Right atrium auricular region (tissue), 2 donors: ENCODE measurements around the gene ITSN1. TPM values are rescaled to one million over a fixed set of nuclear protein-coding genes. Genes with fewer than 3 reads are reported as not detected.

Experiments used
- DNase-seq: peaks from one replicate; pipeline ENCODE4 v3.0.0-alpha.2; 2019; ENCODE audit warnings: low spot score
- H3K27ac ChIP-seq, 2 donors: fragments of 200-600 bp; sonication (generic); 1 replicate in 1 of 2; 2 replicates in 1 of 2; pipeline ENCODE4 v1.5.1; 2016 to 2019
- H3K27me3 ChIP-seq, 2 donors: fragments of 200-600 bp; sonication (generic); one replicate each; pipeline versions ENCODE4 v1.5.1 to v1.6.0; 2017 to 2019
- H3K36me3 ChIP-seq: fragments of 200-600 bp; sonication (generic); one replicate; pipeline ENCODE4 v1.5.1; 2016
- H3K4me1 ChIP-seq, 2 donors: fragments of 200-600 bp; sonication (generic); one replicate each; pipeline versions ENCODE4 v1.5.1 to v1.6.0; 2017 to 2019
- H3K4me3 ChIP-seq, 2 donors: fragments of 200-600 bp; sonication (generic); 1 replicate in 1 of 2; 2 replicates in 1 of 2; pipeline ENCODE4 v1.5.1; 2017 to 2019; ENCODE audit warnings: mild to moderate bottlenecking in 1 of 2, moderate library complexity in 1 of 2
- H3K9me3 ChIP-seq, 2 donors: fragments of 200-600 bp; sonication (generic); one replicate each; pipeline ENCODE4 v1.5.1; 2019
- CTCF ChIP-seq, 2 donors: fragments of 200-600 bp; sonication (generic); IDR thresholded peaks; one replicate each; pipeline ENCODE4 v1.5.1; 2019; ENCODE audit warnings: antibody characterized with exemption in 2 of 2
- total RNA-seq, 2 donors: library from RNA; depleted of rRNA; stranded (reverse); fragments of >200 nt; gene quantifications; one replicate each; pipeline ENCODE4 v1.1.0, GENCODE V29; 2016

Gene ITSN1
- total RNA-seq, 2 donors from 2014 or later, result 49.9 to 54.9 TPM

DNA sequence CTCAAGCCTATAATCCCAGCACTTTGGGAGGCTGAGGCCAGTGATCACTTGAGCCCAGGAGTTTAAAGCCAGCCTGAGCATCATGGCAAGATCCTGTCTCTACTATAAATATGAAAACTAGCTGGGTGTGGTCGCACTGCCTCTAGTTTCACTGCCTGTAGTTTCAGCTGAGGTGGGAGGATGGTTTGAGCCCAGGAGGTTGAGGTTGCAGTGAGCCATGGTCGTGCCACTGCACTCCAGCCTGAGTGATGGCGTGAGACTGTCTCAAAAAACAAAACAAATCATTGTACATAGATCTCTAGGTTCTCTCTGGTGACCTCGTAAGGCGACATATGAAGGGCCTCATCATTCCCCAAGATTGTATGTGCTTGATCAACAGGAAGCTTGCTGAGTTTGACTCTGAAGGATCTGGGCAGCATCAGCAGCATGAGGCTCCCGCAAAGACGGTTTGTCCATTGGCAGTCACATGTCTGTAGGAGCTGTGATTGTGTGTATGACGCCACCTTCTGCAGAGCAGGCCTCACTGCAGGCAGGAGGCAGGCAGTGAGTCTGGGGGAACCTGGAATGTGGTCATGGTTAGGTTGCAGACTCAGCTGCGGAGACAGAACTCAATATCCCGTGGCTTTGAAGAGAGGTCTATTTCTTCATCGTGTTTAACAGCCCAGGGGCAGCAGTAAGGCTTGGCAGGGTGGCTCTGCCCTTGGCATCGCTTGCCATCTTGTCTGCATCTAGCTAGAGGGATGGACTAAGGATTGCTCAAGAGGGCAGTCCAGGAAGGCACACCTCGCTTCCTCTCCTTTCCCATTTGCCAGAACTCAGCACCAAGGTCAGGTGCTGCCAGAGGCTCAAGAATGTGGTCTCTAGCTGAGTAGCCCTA lies 259.3 kb downstream of the ITSN1 start:
- Histone ChIP-seq H3K27ac (peak overlapping the region; percentile 5 to 24), H3K36me3 (peaks cover 49% of the 10 kb centered on the region), H3K4me3 (no peak overlapping the region)

DNA sequence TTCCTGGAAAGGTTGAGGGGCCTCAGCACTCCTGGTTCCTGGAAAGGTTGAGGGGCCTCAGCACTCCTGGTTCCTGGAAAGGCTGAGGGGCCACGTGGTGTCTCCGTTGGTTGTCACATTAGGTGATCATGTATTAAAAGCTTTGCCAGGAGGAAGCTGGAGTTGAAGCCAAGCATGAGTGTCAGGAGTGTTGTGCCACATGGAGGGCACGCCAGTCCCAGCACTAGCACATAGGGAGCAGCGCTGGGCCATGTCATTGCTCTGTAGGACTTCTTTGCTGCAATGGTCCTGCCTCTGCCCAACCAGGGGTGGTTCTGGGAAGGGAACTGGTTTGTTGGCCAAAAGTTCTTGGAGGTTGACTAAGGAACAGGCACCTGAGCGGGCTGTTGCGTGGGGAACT lies 260.0 kb downstream of the ITSN1 start:
- peaks cover 56% of the 10 kb centered on the region for H3K36me3 ChIP-seq
- no peaks in the 10 kb centered on the region for H3K9me3 ChIP-seq
- H3K4me1 ChIP-seq, result no peaks in the 10 kb centered on the region
- H3K27me3 ChIP-seq, result no peaks in the 10 kb centered on the region
- no peak overlapping the region for H3K4me3 ChIP-seq
- TF ChIP-seq CTCF (IDR thresholded peaks at IDR 0.05), result no peak
- DNase-seq, result no peak
- H3K27ac ChIP-seq, result no peak overlapping the region

More for the DNA sequence above, 259.3 kb downstream of the ITSN1 start:
- Histone ChIP-seq H3K4me1 (no peaks in the 10 kb centered on the region), H3K9me3 (no peaks in the 10 kb centered on the region), H3K27me3 (no peaks in the 10 kb centered on the region)
- TF ChIP-seq CTCF (IDR thresholded peaks at IDR 0.05), result peak; percentile 40 to 69
- DNase-seq, result peak; percentile 68

DNA sequence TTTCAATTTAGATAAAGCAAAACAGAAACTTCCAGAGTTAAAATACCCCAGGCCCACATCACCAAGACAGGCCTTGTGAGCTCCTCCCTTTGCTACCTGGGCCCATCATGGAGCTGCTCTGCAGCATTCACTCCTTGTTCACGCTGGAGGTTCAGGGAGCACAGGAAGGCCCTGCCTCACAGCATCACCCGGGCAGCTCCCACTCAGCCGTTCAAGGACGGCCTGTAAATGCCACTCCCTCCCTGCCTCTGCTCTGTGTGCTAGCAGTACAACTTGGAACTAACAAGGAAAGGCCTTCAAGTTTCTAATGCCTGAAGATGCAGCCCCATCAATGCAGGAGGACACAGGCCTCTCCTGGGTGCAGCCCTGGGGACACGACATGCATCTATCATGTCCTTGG lies 261.7 kb downstream of the ITSN1 start:
- no peak for TF ChIP-seq CTCF (IDR thresholded peaks at IDR 0.05)
- Histone ChIP-seq H3K4me1 (no peaks in the 10 kb centered on the region), H3K27ac (no peak overlapping the region)

GRCh38 chr21:33908760-33909159 lies 266.5 kb downstream of the ITSN1 start:
- no peak for TF ChIP-seq CTCF (IDR thresholded peaks at IDR 0.05)
- DNase-seq, result no peak
- peaks cover 0 to 22% of the 10 kb centered on the region in 2 donors for H3K4me1 ChIP-seq
- H3K27me3 ChIP-seq, result no peaks in the 10 kb centered on the region
- H3K4me3 ChIP-seq, result no peak overlapping the region
- no peak overlapping the region for H3K27ac ChIP-seq
- H3K36me3 ChIP-seq, result peaks cover 94% of the 10 kb centered on the region
- no peaks in the 10 kb centered on the region for H3K9me3 ChIP-seq

More for the DNA sequence above, 261.7 kb downstream of the ITSN1 start:
- Histone ChIP-seq H3K36me3 (peaks cover 73% of the 10 kb centered on the region), H3K27me3 (no peaks in the 10 kb centered on the region), H3K9me3 (no peaks in the 10 kb centered on the region), H3K4me3 (no peak overlapping the region)
- no peak for DNase-seq

GRCh38 chr21:33909756-33910155 lies 267.5 kb downstream of the ITSN1 start:
- Histone ChIP-seq H3K4me1 (peaks cover 0 to 32% of the 10 kb centered on the region in 2 donors), H3K36me3 (peaks cover 88% of the 10 kb centered on the region), H3K4me3 (no peak overlapping the region), H3K9me3 (no peaks in the 10 kb centered on the region), H3K27me3 (no peaks in the 10 kb centered on the region), H3K27ac (no peak overlapping the region)
- no peak for TF ChIP-seq CTCF (IDR thresholded peaks at IDR 0.05)
- DNase-seq, result no peak
